Tibial artery (tissue), 4 donors: Measurements from ENCODE around the gene MTHFD1L.

ENCODE experiments used
- DNase-seq, 2 donors: peaks; one replicate each; pipeline ENCODE4 v3.0.0-alpha.2; 2019
- H3K27ac ChIP-seq, 2 donors: fragments of 200-600 bp; sonication (generic) in 1 of 2; 1 replicate in 1 of 2; 2 replicates in 1 of 2; pipeline ENCODE4 v1.5.1; 2018 to 2019; ENCODE audit warnings: mild to moderate bottlenecking in 1 of 2
- H3K27me3 ChIP-seq, 2 donors: fragments of 200-600 bp; sonication (generic) in 1 of 2; one replicate each; pipeline versions ENCODE4 v1.5.1 to v1.6.0; 2016 to 2019
- H3K36me3 ChIP-seq, 3 donors: fragments of 200-600 bp; sonication (generic) in 2 of 3; one replicate each; pipeline ENCODE4 v1.5.1; 2016 to 2019; ENCODE audit warnings: mild to moderate bottlenecking in 2 of 3
- H3K4me1 ChIP-seq, 4 donors: fragments of 200-600 bp; sonication (generic) in 2 of 4; 1 replicate in 3 of 4; 2 replicates in 1 of 4; pipeline ENCODE4 v1.5.1; 2016 to 2019
- H3K4me3 ChIP-seq, 2 donors: fragments of 200-600 bp; sonication (generic) in 1 of 2; 1 replicate in 1 of 2; 2 replicates in 1 of 2; pipeline ENCODE4 v1.5.1; 2018 to 2019; ENCODE audit warnings: mild to moderate bottlenecking in 2 of 2
- H3K9me3 ChIP-seq, 3 donors: fragments of 200-600 bp; sonication (generic) in 1 of 3; one replicate each; pipeline ENCODE4 v1.5.1; 2016 to 2019
- CTCF ChIP-seq, 2 experiments: fragments of 200-600 bp in 1 of 2; fragments of 450-650 bp in 1 of 2; IDR thresholded peaks; one replicate each; pipeline ENCODE4 v1.5.1; 2017 to 2019; ENCODE audit warnings: antibody characterized with exemption in 2 of 2, mild to moderate bottlenecking in 1 of 2, moderate library complexity in 1 of 2
- intact Hi-C: fragments of 100-400 bp; cut with DNase I; formaldehyde crosslinking; loops from one replicate; pipeline ENCODE4 v1.15.0; 2023; ENCODE audit warnings: low total_unique reads

MTHFD1L gene

GRCh38 chr6:151021896-151022295, 156.4 kb downstream of the MTHFD1L start:
- Histone ChIP-seq H3K36me3 (peaks cover 0 to 12% (median 7%) of the 10 kb centered on the region in 3 donors), H3K27ac (peak overlapping the region in 1 of 2 donors; percentile 30), H3K9me3 (no peaks in the 10 kb centered on the region), H3K4me1 (peaks cover 0 to 29% (median 5%) of the 10 kb centered on the region in 4 donors), H3K27me3 (no peaks in the 10 kb centered on the region), H3K4me3 (no peak overlapping the region)
- DNase-seq = no peak
- intact Hi-C loops = loop anchor here (10.0 kb wide), 1 partner anchor 127 kb away; no protein-coding TSS in a partner anchor
- no peak for TF ChIP-seq CTCF (IDR thresholded peaks at IDR 0.05)

GRCh38 chr6:151022492-151022891, 157.0 kb downstream of the MTHFD1L start:
- H3K36me3 ChIP-seq = peaks cover 0 to 12% (median under 1%) of the 10 kb centered on the region in 3 donors
- peaks cover 0 to 32% (median 5%) of the 10 kb centered on the region in 4 donors for H3K4me1 ChIP-seq
- H3K27ac ChIP-seq = no peak overlapping the region
- no peaks in the 10 kb centered on the region for H3K27me3 ChIP-seq
- no peaks in the 10 kb centered on the region for H3K9me3 ChIP-seq
- intact Hi-C loops = loop anchor here (10.0 kb wide), 1 partner anchor 128 kb away; no protein-coding TSS in a partner anchor
- no peak for TF ChIP-seq CTCF (IDR thresholded peaks at IDR 0.05)
- DNase-seq = no peak
- H3K4me3 ChIP-seq = no peak overlapping the region

- no peak for DNase-seq
- no peak overlapping the region for H3K4me3 ChIP-seq
- no peaks in the 10 kb centered on the region for H3K9me3 ChIP-seq
- H3K27me3 ChIP-seq = no peaks in the 10 kb centered on the region
- H3K4me1 ChIP-seq = peaks cover 0 to 35% (median 5%) of the 10 kb centered on the region in 4 donors
- no peak for TF ChIP-seq CTCF (IDR thresholded peaks at IDR 0.05)
- peaks cover 0 to 6% (median 0%) of the 10 kb centered on the region in 3 donors for H3K36me3 ChIP-seq
- intact Hi-C loops = loop anchor here (10.0 kb wide), 1 partner anchor 129 kb away; no protein-coding TSS in a partner anchor
- peak overlapping the region; percentile 78 for H3K27ac ChIP-seq
These were observed 157.8 kb downstream of the MTHFD1L start for GRCh38 chr6:151023342-151023741.

- Histone ChIP-seq H3K27me3 (no peaks in the 10 kb centered on the region), H3K4me3 (no peak overlapping the region), H3K36me3 (no peaks in the 10 kb centered on the region), H3K27ac (peak overlapping the region; percentile 78), H3K9me3 (no peaks in the 10 kb centered on the region), H3K4me1 (peaks cover 0 to 35% (median 5%) of the 10 kb centered on the region in 4 donors)
- intact Hi-C loops = loop anchor here (10.0 kb wide), 1 partner anchor 130 kb away; no protein-coding TSS in a partner anchor
- peak; percentile 49 to 91 for DNase-seq
- no peak for TF ChIP-seq CTCF (IDR thresholded peaks at IDR 0.05)
These were observed 159.1 kb downstream of the MTHFD1L start for GRCh38 chr6:151024597-151024996.

GRCh38 chr6:151025076-151025475, 159.6 kb downstream of the MTHFD1L start:
- Histone ChIP-seq H3K4me1 (peaks cover 0 to 35% (median 5%) of the 10 kb centered on the region in 4 donors), H3K27ac (peak overlapping the region; percentile 78), H3K4me3 (no peak overlapping the region), H3K36me3 (no peaks in the 10 kb centered on the region), H3K9me3 (no peaks in the 10 kb centered on the region), H3K27me3 (no peaks in the 10 kb centered on the region)
- DNase-seq = peak; percentile 27 to 85
- no peak for TF ChIP-seq CTCF (IDR thresholded peaks at IDR 0.05)
- intact Hi-C loops = loop anchor here (10.0 kb wide), 1 partner anchor 130 kb away; no protein-coding TSS in a partner anchor
